Fibroblast of skin of left quadriceps (primary cell): ENCODE measurements around the gene ZNF865.

ENCODE experiments used
- DNase-seq, 2 experiments: peaks; one replicate each; pipeline ENCODE4 v3.0.0-alpha.2; 2013; ENCODE audit warnings: low read depth in 2 of 2

Gene ZNF865

GRCh38 chr19:55586976-55587668 lies 18.3 kb upstream of the ZNF865 start:
- peak; percentile 75 to 78 for DNase-seq

GRCh38 chr19:55588738-55589137 lies 16.7 kb upstream of the ZNF865 start:
- DNase-seq = no peak

GRCh38 chr19:55590109-55590508 lies 15.3 kb upstream of the ZNF865 start:
- DNase-seq = no peak

- no peak for DNase-seq
Observed at GRCh38 chr19:55590617-55591016, 14.8 kb upstream of the ZNF865 start.

GRCh38 chr19:55591555-55591954 lies 13.9 kb upstream of the ZNF865 start:
- no peak for DNase-seq

GRCh38 chr19:55592391-55593090 lies 12.9 kb upstream of the ZNF865 start:
- DNase-seq = no peak

GRCh38 chr19:55593096-55593772 lies 12.2 kb upstream of the ZNF865 start:
- no peak for DNase-seq

- DNase-seq = no peak
Observed at GRCh38 chr19:55594996-55595545, 10.4 kb upstream of the ZNF865 start.

- DNase-seq = no peak
Observed at GRCh38 chr19:55596304-55596703, 9.1 kb upstream of the ZNF865 start.

- no peak for DNase-seq
Observed at GRCh38 chr19:55597501-55597921, 7.9 kb upstream of the ZNF865 start.

- DNase-seq = no peak
Observed at GRCh38 chr19:55598034-55598433, 7.4 kb upstream of the ZNF865 start.

GRCh38 chr19:55598719-55599467 lies 6.6 kb upstream of the ZNF865 start:
- peak; percentile 92 to 93 for DNase-seq

GRCh38 chr19:55599468-55599841 lies 6.0 kb upstream of the ZNF865 start, which contains the start of gene FIZ1:
Gene FIZ1 (minus strand): TSS chr19:55599517. CDS start chr19:55597865, 1,652 bp downstream.
- DNase-seq = peak; percentile 99

GRCh38 chr19:55599842-55600661 lies 5.4 kb upstream of the ZNF865 start, which contains the start of gene ZNF524:
Gene ZNF524 (plus strand): TSS chr19:55600288. CDS start chr19:55602113, 1,825 bp downstream.
- DNase-seq = peak; percentile 81 to 84

GRCh38 chr19:55600662-55601028 lies 4.8 kb upstream of the ZNF865 start:
- DNase-seq = no peak

- DNase-seq = no peak
Observed at GRCh38 chr19:55601084-55601483, 4.4 kb upstream of the ZNF865 start.

GRCh38 chr19:55602104-55603001 lies 3.1 kb upstream of the ZNF865 start:
- no peak for DNase-seq

GRCh38 chr19:55603115-55603514 lies 2.3 kb upstream of the ZNF865 start:
- DNase-seq = no peak

- DNase-seq = no peak
Observed at GRCh38 chr19:55603581-55604292, 1.7 kb upstream of the ZNF865 start.
